HG02938 (cell line): Measurements from ENCODE around the gene RFK.

Experiments
- ATAC-seq: cut with Tn5 transposase; IDR thresholded peaks from one replicate; pipeline ENCODE4 v1.9.1; 2021; ENCODE audit warnings: mild to moderate bottlenecking, moderate library complexity; ENCODE audit not compliant: unreplicated experiment

Gene RFK

GRCh38 chr9:76336027-76336426 lies 58.2 kb downstream of the RFK start:
- no peak for ATAC-seq
